H1 (cell line): ENCODE results near the gene PTPRO.

Experiments used
- ATF2 ChIP-seq: IDR thresholded peaks from 2 replicates; pipeline ENCODE4 v1.6.1; 2012; ENCODE audit warnings: low read length, inconsistent platforms
- BCL11A ChIP-seq, 2 experiments: IDR thresholded peaks; one replicate each; pipeline ENCODE4 v1.6.1; 2011; ENCODE audit warnings: low read depth in 2 of 2, low read length in 2 of 2, mild to moderate bottlenecking in 2 of 2
- BRCA1 ChIP-seq: IDR thresholded peaks from 2 replicates; pipeline ENCODE4 v1.6.1; 2012; ENCODE audit warnings: low read depth, low read length, improper control_type of control experiment
- CREB1 ChIP-seq: IDR thresholded peaks from 2 replicates; pipeline ENCODE4 v1.6.1; 2012; ENCODE audit warnings: inconsistent platforms
- CTCF ChIP-seq, 3 experiments: IDR thresholded peaks; 1 replicate in 2 of 3; 2 replicates in 1 of 3; pipeline versions ENCODE4 v1.5.1 to v1.6.1; 2011; ENCODE audit warnings: low read length in 3 of 3, mild to moderate bottlenecking in 3 of 3, inconsistent platforms in 2 of 3, low read depth in 1 of 3, moderate library complexity in 1 of 3; ENCODE audit not compliant: insufficient read depth in 1 of 3; ENCODE audit errors: control extremely low read depth in 1 of 3
- E2F6 ChIP-seq: IDR thresholded peaks from 2 replicates; pipeline ENCODE4 v1.6.1; 2012; ENCODE audit warnings: inconsistent platforms
- EP300 ChIP-seq, 2 experiments: IDR thresholded peaks; 1 replicate in 1 of 2; 2 replicates in 1 of 2; pipeline ENCODE4 v1.6.1; 2011 to 2012; ENCODE audit warnings: low read depth in 2 of 2, low read length in 2 of 2, mild to moderate bottlenecking in 2 of 2, borderline replicate concordance in 1 of 2, inconsistent platforms in 1 of 2, moderate library complexity in 1 of 2
- EZH2 ChIP-seq: fragments of 200-600 bp; sonication (generic); IDR thresholded peaks from 2 replicates; pipeline ENCODE4 v1.7.1; 2012; ENCODE audit warnings: low read depth, mild to moderate bottlenecking, moderate library complexity, low read length, inconsistent platforms; ENCODE audit not compliant: severe bottlenecking
- GABPA ChIP-seq: IDR thresholded peaks from 2 replicates; pipeline ENCODE4 v1.6.1; 2011; ENCODE audit warnings: mild to moderate bottlenecking, low read length, moderate library complexity, borderline replicate concordance; ENCODE audit not compliant: insufficient read depth
- POLR2A ChIP-seq, 2 experiments: IDR thresholded peaks; 1 replicate in 1 of 2; 2 replicates in 1 of 2; pipeline ENCODE4 v1.6.1; 2011; ENCODE audit warnings: low read depth in 2 of 2, low read length in 2 of 2, mild to moderate bottlenecking in 2 of 2; ENCODE audit errors: control extremely low read depth in 1 of 2
- POLR2AphosphoS5 ChIP-seq: IDR thresholded peaks from 2 replicates; pipeline ENCODE4 v1.6.1; 2011; ENCODE audit warnings: low read depth, low read length
- SP4 ChIP-seq: IDR thresholded peaks from 2 replicates; pipeline ENCODE4 v1.6.1; 2012; ENCODE audit warnings: low read length, inconsistent platforms
- SRF ChIP-seq: IDR thresholded peaks from 2 replicates; pipeline ENCODE4 v1.6.1; 2011; ENCODE audit warnings: mild to moderate bottlenecking, low read depth, low read length, moderate library complexity

GRCh38 chr12:15629761-15630160 is 307.5 kb downstream of the PTPRO start:
- TF ChIP-seq SRF (no peak), CTCF (IDR thresholded peaks at IDR 0.05; ENCODE audit: control extremely low read depth in 1 of 3, insufficient read depth in 1 of 3, low read depth in 1 of 3, low read length in 3 of 3) (no peak), POLR2A (IDR thresholded peaks at IDR 0.05; ENCODE audit: control extremely low read depth in 1 of 2, low read depth in 2 of 2, low read length in 2 of 2) (no peak), EP300 (IDR thresholded peaks at IDR 0.05; ENCODE audit: borderline replicate concordance in 1 of 2, low read depth in 2 of 2, low read length in 2 of 2) (no peak), GABPA (no peak), ATF2 (no peak), POLR2AphosphoS5 (no peak), CREB1 (no peak), EZH2 (no peak), E2F6 (no peak), BRCA1 (no peak), BCL11A (IDR thresholded peaks at IDR 0.05; ENCODE audit: low read depth in 2 of 2, low read length in 2 of 2) (no peak), SP4 (no peak)
